OCI-LY3 (cell line): Measurements from ENCODE around the gene PKHD1.

Experiments used
- CTCF ChIP-seq: fragments of 200-600, 300-600 bp; sonication (generic); IDR thresholded peaks from 2 replicates; pipeline ENCODE4 v1.5.1; 2014; ENCODE audit warnings: antibody characterized with exemption, low read length, low read depth
- EZH2phosphoT487 ChIP-seq: fragments of 200-600 bp; shearing (Covaris generic); IDR thresholded peaks from 2 replicates; pipeline ENCODE4 v1.6.1; 2018; ENCODE audit warnings: antibody characterized with exemption, mixed run types, low read depth

GRCh38 chr6:51983564-51983963 is 103.8 kb downstream of the PKHD1 start:
- TF ChIP-seq CTCF: no peak
- TF ChIP-seq EZH2phosphoT487: no peak
